HG03066 (cell line): ENCODE measurements around the gene F8.
"Not testable (repeated sequence)": the region's sequence is repeated elsewhere in the genome, so short reads cannot be mapped to it uniquely, and the experiment has no call there.

Experiments
- ATAC-seq: cut with Tn5 transposase; IDR thresholded peaks from one replicate; pipeline ENCODE4 v1.9.1; 2021; ENCODE audit warnings: low read depth; ENCODE audit not compliant: unreplicated experiment

The F8 gene

GRCh38 chrX:154819771-154820341, 202.7 kb downstream of the F8 start:
- ATAC-seq: no peak

GRCh38 chrX:154818916-154819770, 203.4 kb downstream of the F8 start:
- ATAC-seq: no peak

- ATAC-seq: not testable (repeated sequence)
These were observed 205.4 kb downstream of the F8 start for GRCh38 chrX:154817048-154817618.

- ATAC-seq: not testable (repeated sequence)
These were observed 206.1 kb downstream of the F8 start for GRCh38 chrX:154816326-154816898.

GRCh38 chrX:154815274-154815818, 207.2 kb downstream of the F8 start:
- no peak for ATAC-seq

GRCh38 chrX:154813801-154814200, 208.7 kb downstream of the F8 start:
- no peak for ATAC-seq

- ATAC-seq: no peak
These were observed 210.0 kb downstream of the F8 start for GRCh38 chrX:154812341-154813101.

GRCh38 chrX:154809939-154810665, 212.4 kb downstream of the F8 start:
- no peak for ATAC-seq

GRCh38 chrX:154806837-154807501, 215.6 kb downstream of the F8 start:
- ATAC-seq: no peak

GRCh38 chrX:154805696-154806091, 216.8 kb downstream of the F8 start:
- ATAC-seq: no peak

- peak; percentile 84 for ATAC-seq
These were observed 217.4 kb downstream of the F8 start, which contains the start of gene MPP1 for GRCh38 chrX:154804957-154805695. Gene MPP1, minus strand, starts transcription at chrX:154805485. Its CDS starts 112 bp downstream, at chrX:154805373.

GRCh38 chrX:154804261-154804956, 218.1 kb downstream of the F8 start:
- no peak for ATAC-seq

- ATAC-seq: no peak
These were observed 219.6 kb downstream of the F8 start for GRCh38 chrX:154802947-154803346.

GRCh38 chrX:154800478-154801210, 221.9 kb downstream of the F8 start:
- ATAC-seq: no peak

GRCh38 chrX:154799556-154800348, 222.8 kb downstream of the F8 start:
- ATAC-seq: no peak

GRCh38 chrX:154797006-154797405, 225.5 kb downstream of the F8 start:
- no peak for ATAC-seq
